ENCODE data around the gene ZNF324B.
A peak's percentile ranks its signal among the peaks of the same experiment; 100 is the strongest.
"Not testable (repeated sequence)": the region's sequence is repeated elsewhere in the genome, so short reads cannot be mapped to it uniquely, and the experiment has no call there.

Gene ZNF324B

DNA sequence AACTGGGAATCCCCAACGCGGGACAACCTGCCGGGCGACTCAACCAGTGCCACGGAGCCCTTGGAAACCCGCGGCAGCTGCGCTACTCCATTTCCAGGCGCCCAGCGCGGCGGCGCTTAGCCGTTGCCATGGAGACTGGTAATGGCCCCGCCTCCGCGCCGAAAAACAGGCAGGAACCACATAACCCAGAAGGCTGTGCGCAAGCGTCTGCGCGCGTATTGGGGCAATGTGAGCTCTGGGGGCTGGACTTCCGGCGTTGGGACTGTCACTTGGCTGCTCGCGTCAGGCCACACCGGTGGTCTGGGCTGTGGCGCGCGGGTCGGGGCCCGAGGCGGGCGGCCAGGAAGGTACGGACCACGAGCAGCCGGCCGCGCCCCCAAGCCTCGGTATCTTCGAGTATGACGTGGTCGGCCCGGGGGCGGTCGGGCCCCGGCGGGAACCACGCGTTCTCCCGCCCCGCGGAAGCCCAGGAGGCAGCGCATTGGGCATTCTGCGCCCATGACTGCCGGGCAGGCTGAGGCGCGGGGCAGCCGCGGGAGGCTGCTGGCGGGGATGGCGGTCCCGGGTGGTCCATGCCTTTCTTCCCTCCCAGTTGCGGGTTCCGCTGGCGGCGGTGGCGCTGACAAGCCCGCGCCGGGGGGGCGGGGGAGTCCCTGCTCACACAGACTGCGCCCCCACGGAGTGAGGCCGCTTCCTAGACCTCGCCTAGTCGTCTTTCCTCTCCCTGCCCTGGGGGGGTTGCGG is at the start of gene ZNF324B:
Gene ZNF324B (plus strand): TSS at position 265 of the 744 bp plus-strand sequence. CDS start 2,080 bp downstream, outside the sequence.
- Histone ChIP-seq H3K36me3 (ENCODE audit: low read length) (no peaks in the 10 kb centered on the region), H3K4me2 (ENCODE audit: low read depth, low read length, poor library complexity, severe bottlenecking) (peak within 1 kb of the TSS; percentile 67), H3K79me2 (ENCODE audit: insufficient read depth, low read length) (no peaks in the 10 kb centered on the region), H3K4me3 (ENCODE audit: insufficient read depth, low read length, poor library complexity, severe bottlenecking) (peak within 1 kb of the TSS; percentile 80), H2AFZ (ENCODE audit: low read depth, low read length, severe bottlenecking) (peak within 1 kb of the TSS; percentile 78), H3K9ac (ENCODE audit: low read length) (peak within 1 kb of the TSS; percentile 75), H4K20me1 (ENCODE audit: low read depth, low read length) (no peaks in the 10 kb centered on the region), H3K27me3 (ENCODE audit: low read length) (no peaks in the 10 kb centered on the region), H3K9me3 (ENCODE audit: insufficient read depth, low read length) (peaks cover 15% of the 10 kb centered on the region; the same call in 1 of the 2 replicates), H3K9me2 (replicated peaks; ENCODE audit: insufficient read depth, low read length) (no peaks in the 10 kb centered on the region), H3K27ac (ENCODE audit: low read depth, low read length) (no peak within 1 kb of the TSS), H3F3A (ENCODE audit: insufficient read depth) (no peaks in the 10 kb centered on the region)
- TF ChIP-seq, protein P1, sequence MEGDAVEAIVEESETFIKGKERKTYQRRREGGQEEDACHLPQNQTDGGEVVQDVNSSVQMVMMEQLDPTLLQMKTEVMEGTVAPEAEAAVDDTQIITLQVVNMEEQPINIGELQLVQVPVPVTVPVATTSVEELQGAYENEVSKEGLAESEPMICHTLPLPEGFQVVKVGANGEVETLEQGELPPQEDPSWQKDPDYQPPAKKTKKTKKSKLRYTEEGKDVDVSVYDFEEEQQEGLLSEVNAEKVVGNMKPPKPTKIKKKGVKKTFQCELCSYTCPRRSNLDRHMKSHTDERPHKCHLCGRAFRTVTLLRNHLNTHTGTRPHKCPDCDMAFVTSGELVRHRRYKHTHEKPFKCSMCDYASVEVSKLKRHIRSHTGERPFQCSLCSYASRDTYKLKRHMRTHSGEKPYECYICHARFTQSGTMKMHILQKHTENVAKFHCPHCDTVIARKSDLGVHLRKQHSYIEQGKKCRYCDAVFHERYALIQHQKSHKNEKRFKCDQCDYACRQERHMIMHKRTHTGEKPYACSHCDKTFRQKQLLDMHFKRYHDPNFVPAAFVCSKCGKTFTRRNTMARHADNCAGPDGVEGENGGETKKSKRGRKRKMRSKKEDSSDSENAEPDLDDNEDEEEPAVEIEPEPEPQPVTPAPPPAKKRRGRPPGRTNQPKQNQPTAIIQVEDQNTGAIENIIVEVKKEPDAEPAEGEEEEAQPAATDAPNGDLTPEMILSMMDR (IDR thresholded peaks at IDR 0.05; ENCODE audit: insufficient read depth, low read length, poor library complexity, severe bottlenecking): no peak
- no peak for TF ChIP-seq EZH2phosphoT487 (conservative IDR thresholded peaks at IDR 0.05; ENCODE audit: low read length)

DNA sequence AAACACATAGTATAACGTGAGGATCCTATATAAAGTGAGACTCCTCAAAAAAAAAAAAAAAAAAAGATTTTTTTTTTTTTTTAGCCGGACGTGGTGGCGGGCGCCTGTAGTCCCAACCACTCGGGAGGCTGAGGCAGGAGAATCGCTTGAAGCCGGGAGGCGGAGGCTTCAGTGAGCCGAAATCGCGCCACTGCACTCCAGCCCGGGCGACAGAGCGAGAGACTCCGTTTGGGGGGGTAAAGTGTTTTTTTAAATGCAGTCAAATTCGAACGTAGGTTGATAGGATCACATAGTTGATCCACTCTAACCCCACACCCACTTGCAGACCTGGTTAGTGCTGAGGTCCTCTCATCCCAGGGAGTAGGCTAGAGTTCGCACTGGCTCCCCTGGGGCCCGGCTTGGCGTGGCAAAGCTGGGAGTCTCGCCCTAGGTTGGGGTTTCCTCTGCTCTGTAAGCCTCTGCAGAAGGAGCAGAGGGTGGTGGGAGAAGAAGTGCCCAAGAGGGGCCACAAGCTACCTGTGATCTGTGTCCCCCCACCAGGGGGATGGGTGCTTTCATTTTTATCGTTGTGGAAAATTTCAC is 49.5 kb upstream of the ZNF324B start:
- Histone ChIP-seq H2AFZ (ENCODE audit: low read depth, low read length, severe bottlenecking) (peak overlapping the region; percentile 87), H3K4me3 (ENCODE audit: insufficient read depth, low read length, poor library complexity, severe bottlenecking) (peak overlapping the region; percentile 58), H3K79me2 (ENCODE audit: insufficient read depth, low read length) (no peaks in the 10 kb centered on the region), H3K36me3 (ENCODE audit: low read length) (no peaks in the 10 kb centered on the region), H3K9me2 (replicated peaks; ENCODE audit: insufficient read depth, low read length) (no peaks in the 10 kb centered on the region), H4K20me1 (ENCODE audit: low read depth, low read length) (no peaks in the 10 kb centered on the region), H3K4me2 (ENCODE audit: low read depth, low read length, poor library complexity, severe bottlenecking) (peak overlapping the region; percentile 91), H3K9ac (ENCODE audit: low read length) (peak overlapping the region; percentile 53), H3K9me3 (ENCODE audit: insufficient read depth, low read length) (no peaks in the 10 kb centered on the region), H3K27me3 (ENCODE audit: low read length) (no peaks in the 10 kb centered on the region), H3K27ac (ENCODE audit: low read depth, low read length) (no peak overlapping the region), H3F3A (ENCODE audit: insufficient read depth) (peaks cover 5% of the 10 kb centered on the region; the same call in 1 of the 2 replicates)
- TF ChIP-seq EZH2phosphoT487 (conservative IDR thresholded peaks at IDR 0.05; ENCODE audit: low read length): no peak
- TF ChIP-seq, protein P1 (IDR thresholded peaks at IDR 0.05; ENCODE audit: insufficient read depth, low read length, poor library complexity, severe bottlenecking): no peak

DNA sequence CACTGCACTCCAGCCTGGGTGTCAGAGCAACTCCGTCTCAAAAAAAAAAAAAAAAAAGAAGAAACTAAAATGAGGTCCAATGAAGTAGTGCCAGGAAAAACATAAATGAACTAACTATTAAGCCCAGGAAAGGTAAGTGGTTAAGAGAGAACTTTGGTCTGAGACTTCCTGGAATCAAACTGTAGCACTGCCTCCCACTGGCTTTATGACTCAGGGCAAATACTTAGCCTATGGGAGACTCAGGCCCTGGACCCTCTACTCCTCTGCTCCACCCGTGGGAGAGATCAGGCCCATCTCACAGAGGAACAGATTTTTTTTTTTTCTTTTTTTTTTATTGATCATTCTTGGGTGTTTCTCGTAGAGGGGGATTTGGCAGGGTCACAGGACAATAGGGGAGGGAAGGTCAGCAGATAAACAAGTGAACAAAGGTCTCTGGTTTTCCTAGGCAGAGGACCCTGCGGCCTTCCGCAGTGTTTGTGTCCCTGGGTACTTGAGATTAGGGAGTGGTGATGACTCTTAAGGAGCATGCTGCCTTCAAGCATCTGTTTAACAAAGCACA is 47.4 kb upstream of the ZNF324B start:
- not testable (repeated sequence) for H3K9ac ChIP-seq (ENCODE audit: low read length); H2AFZ ChIP-seq (ENCODE audit: low read depth, low read length, severe bottlenecking); H3K4me3 ChIP-seq (ENCODE audit: insufficient read depth, low read length, poor library complexity, severe bottlenecking); H3K27me3 ChIP-seq (ENCODE audit: low read length); H4K20me1 ChIP-seq (ENCODE audit: low read depth, low read length); H3K36me3 ChIP-seq (ENCODE audit: low read length); H3K4me2 ChIP-seq (ENCODE audit: low read depth, low read length, poor library complexity, severe bottlenecking); H3K79me2 ChIP-seq (ENCODE audit: insufficient read depth, low read length); H3F3A ChIP-seq (ENCODE audit: insufficient read depth); H3K9me3 ChIP-seq (ENCODE audit: insufficient read depth, low read length); H3K9me2 ChIP-seq (replicated peaks; ENCODE audit: insufficient read depth, low read length); H3K27ac ChIP-seq (ENCODE audit: low read depth, low read length)

All from SU-DHL-6 (cell line).